ENCODE data around the gene KRT27. TPM values are rescaled to one million over a fixed set of nuclear protein-coding genes. Genes with fewer than 3 reads are reported as not detected.
A peak's percentile ranks its signal among the peaks of the same experiment; 100 is the strongest.

Gene KRT27, protein sequence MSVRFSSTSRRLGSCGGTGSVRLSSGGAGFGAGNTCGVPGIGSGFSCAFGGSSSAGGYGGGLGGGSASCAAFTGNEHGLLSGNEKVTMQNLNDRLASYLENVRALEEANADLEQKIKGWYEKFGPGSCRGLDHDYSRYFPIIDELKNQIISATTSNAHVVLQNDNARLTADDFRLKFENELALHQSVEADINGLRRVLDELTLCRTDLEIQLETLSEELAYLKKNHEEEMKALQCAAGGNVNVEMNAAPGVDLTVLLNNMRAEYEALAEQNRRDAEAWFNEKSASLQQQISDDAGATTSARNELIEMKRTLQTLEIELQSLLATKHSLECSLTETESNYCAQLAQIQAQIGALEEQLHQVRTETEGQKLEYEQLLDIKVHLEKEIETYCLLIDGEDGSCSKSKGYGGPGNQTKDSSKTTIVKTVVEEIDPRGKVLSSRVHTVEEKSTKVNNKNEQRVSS
- not detected in 2 replicates for total RNA-seq

DNA sequence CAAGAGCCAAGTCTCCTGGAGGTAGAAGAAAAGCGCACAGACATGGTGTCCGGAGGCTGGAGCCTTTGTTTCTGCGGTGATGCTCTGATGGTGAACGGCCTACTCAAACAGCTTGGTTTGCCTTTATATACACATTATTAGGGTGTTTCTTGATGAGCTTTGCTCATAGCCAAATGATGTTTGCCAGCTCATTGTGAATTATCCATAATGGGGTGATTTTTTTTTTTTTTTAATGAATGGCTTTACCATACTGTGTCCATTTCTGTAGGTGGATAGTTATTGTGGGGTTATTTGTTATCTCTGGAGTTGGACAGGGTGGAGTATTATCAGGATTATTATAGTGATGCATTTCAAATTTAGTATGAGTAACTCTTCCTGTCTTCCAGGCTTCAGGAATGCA is at the start of gene KRT27:
TSS of gene KRT27 (minus strand) at position 101 of the 400 bp plus-strand sequence. CDS start at position 44, 57 bp downstream.
- Mint-ChIP-seq H3K4me3 (no peak within 1 kb of the TSS), H3K9me3 (no peaks in the 10 kb centered on the region), H3K27ac (peak within 1 kb of the TSS; percentile 7), H3K36me3 (ENCODE audit: low read depth) (no peaks in the 10 kb centered on the region), H3K27me3 (peaks cover 35% of the 10 kb centered on the region), H3K4me1 (no peaks in the 10 kb centered on the region)
- intact Hi-C loops (cut with micrococcal nuclease), result no loop called here
- DNase-seq, result no peak

- Mint-ChIP-seq H3K4me3 (no peak overlapping the region), H3K36me3 (ENCODE audit: low read depth) (no peaks in the 10 kb centered on the region), H3K27ac (no peak overlapping the region), H3K9me3 (peaks cover 8% of the 10 kb centered on the region), H3K4me1 (peaks cover 12% of the 10 kb centered on the region), H3K27me3 (peaks cover 10% of the 10 kb centered on the region)
- no peak for DNase-seq
- intact Hi-C loops (cut with micrococcal nuclease), result no loop called here
Measured at GRCh38 chr17:40830085-40830776, 47.9 kb upstream of the KRT27 start.

- peaks cover 15% of the 10 kb centered on the region for H3K4me1 Mint-ChIP-seq
- no peak overlapping the region for H3K4me3 Mint-ChIP-seq
- H3K36me3 Mint-ChIP-seq (ENCODE audit: low read depth), result no peaks in the 10 kb centered on the region
- peaks cover 11% of the 10 kb centered on the region for H3K27me3 Mint-ChIP-seq
- H3K9me3 Mint-ChIP-seq, result peaks cover 8% of the 10 kb centered on the region
- H3K27ac Mint-ChIP-seq, result no peak overlapping the region
- DNase-seq, result no peak
- intact Hi-C loops (cut with micrococcal nuclease), result no loop called here
Measured at GRCh38 chr17:40828454-40829044, 46.2 kb upstream of the KRT27 start.

GRCh38 chr17:40827746-40828453 is 45.5 kb upstream of the KRT27 start:
- no peak overlapping the region for H3K27ac Mint-ChIP-seq
- H3K4me1 Mint-ChIP-seq, result peaks cover 13% of the 10 kb centered on the region
- H3K4me3 Mint-ChIP-seq, result no peak overlapping the region
- intact Hi-C loops (cut with micrococcal nuclease), result no loop called here
- no peak for DNase-seq
- peaks cover 8% of the 10 kb centered on the region for H3K9me3 Mint-ChIP-seq
- peaks cover 11% of the 10 kb centered on the region for H3K27me3 Mint-ChIP-seq
- H3K36me3 Mint-ChIP-seq (ENCODE audit: low read depth), result no peaks in the 10 kb centered on the region

GRCh38 chr17:40825599-40825998 is 43.2 kb upstream of the KRT27 start:
- Mint-ChIP-seq H3K4me3 (no peak overlapping the region), H3K4me1 (peaks cover 13% of the 10 kb centered on the region), H3K9me3 (peaks cover 8% of the 10 kb centered on the region), H3K36me3 (ENCODE audit: low read depth) (peaks cover 1% of the 10 kb centered on the region), H3K27ac (no peak overlapping the region), H3K27me3 (peaks cover 16% of the 10 kb centered on the region)
- DNase-seq, result no peak
- intact Hi-C loops (cut with micrococcal nuclease), result no loop called here

DNA sequence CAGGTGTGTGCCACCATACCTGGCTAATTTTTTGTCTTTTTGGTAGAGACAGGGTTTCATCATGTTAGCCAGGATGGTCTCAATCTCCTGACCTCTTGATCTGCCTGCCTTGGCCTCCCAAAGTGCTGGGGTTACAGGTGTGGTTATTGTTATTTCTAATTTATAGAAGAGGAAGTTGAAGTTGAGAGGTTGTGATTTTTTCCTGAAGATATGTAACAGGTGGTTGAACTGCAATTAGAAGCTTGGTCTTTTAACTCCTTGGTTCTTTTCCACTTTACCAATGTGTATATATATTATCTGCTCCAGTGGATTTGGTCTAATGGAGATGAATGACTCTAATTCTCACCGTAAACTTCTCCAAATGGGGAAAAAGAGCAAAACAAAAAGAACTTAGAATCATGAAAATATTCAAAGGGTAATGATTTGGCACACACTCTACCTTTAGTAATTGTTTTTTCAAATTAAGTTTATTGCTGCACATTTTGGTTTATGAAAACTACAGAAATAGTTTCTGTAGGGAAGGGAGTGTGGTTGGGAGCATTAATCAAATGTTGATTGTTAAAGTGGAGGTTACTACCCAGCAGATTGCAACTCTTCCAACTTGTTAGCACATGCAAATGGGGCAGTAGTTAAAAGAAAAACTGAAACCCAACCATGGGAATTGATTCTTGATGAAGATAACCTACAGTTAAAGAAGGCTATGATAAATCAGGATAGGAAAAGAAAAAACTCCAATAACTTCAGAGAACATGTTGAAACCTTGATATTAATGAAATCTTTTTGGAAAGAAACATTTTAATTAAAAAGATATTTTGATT is 41.9 kb upstream of the KRT27 start:
- peaks cover 16% of the 10 kb centered on the region for H3K27me3 Mint-ChIP-seq
- intact Hi-C loops (cut with micrococcal nuclease), result no loop called here
- peaks cover 6% of the 10 kb centered on the region for H3K36me3 Mint-ChIP-seq (ENCODE audit: low read depth)
- H3K4me1 Mint-ChIP-seq, result peaks cover 16% of the 10 kb centered on the region
- no peak for DNase-seq
- H3K9me3 Mint-ChIP-seq, result peaks cover 12% of the 10 kb centered on the region
- no peak overlapping the region for H3K4me3 Mint-ChIP-seq
- H3K27ac Mint-ChIP-seq, result no peak overlapping the region

DNA sequence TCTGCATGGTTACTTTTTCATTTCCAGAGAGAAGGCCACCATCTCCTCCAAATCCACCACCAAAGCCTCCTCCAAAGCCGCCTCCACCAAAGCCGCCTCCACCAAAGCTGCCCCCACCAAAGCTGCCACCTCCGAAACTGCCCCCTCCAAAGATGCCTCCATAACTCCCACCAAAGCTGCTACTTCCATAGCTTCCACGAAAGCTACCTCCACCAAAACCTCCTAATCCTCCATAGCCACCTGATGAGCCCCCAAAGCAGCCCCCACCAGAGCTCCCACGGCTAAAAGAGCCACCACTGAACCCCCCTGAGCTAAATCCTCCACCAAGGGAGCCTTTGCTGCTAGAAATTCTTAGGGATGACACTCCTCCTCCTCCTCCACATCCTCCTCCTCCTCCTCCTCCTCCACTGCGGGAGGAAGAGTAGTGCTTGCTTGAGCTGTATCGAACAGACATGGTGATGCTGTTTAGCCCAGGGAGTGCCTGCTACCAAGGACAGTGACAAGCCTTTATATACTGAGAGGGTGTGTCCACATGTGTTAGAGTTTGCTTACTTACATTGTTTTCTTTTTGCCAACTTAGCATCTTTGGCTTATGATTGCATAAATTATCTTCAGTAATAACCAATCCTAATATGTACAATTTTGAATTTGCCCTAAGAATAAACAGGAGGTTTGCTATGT is 39.9 kb upstream of the KRT27 start, which contains the start of gene KRT10:
TSS of gene KRT10 (minus strand) at position 483 of the 681 bp plus-strand sequence. CDS start at position 454, 29 bp downstream.
- Mint-ChIP-seq H3K36me3 (ENCODE audit: low read depth) (peaks cover 18% of the 10 kb centered on the region), H3K9me3 (peaks cover 17% of the 10 kb centered on the region), H3K27ac (no peak within 1 kb of the TSS), H3K4me1 (peaks cover 17% of the 10 kb centered on the region), H3K27me3 (peaks cover 13% of the 10 kb centered on the region), H3K4me3 (no peak within 1 kb of the TSS)
- DNase-seq, result no peak
- intact Hi-C loops (cut with micrococcal nuclease), result no loop called here

DNA sequence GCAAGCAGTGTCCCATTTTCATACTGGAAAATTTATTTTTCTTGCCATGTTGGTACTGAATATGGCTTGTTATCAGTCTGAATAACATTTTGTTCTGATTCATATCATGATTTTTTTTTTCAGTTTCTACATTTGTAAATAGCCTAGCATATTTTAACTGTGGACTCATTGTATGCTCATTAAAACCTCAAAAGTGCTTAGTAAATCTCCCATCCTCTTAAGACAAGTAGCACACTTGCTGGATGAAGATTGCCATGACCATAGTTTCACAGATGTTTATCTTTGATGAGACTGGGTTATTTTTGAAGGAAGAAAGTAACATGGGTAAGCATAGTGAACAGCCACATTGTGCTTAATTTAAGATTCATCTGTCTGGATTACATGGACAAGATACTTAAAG is 39.2 kb upstream of the KRT27 start:
- no peak overlapping the region for H3K27ac Mint-ChIP-seq
- H3K4me3 Mint-ChIP-seq, result no peak overlapping the region
- intact Hi-C loops (cut with micrococcal nuclease), result no loop called here
- H3K4me1 Mint-ChIP-seq, result peaks cover 15% of the 10 kb centered on the region
- peaks cover 25% of the 10 kb centered on the region for H3K36me3 Mint-ChIP-seq (ENCODE audit: low read depth)
- DNase-seq, result no peak
- peaks cover 11% of the 10 kb centered on the region for H3K27me3 Mint-ChIP-seq
- H3K9me3 Mint-ChIP-seq, result peaks cover 20% of the 10 kb centered on the region

DNA sequence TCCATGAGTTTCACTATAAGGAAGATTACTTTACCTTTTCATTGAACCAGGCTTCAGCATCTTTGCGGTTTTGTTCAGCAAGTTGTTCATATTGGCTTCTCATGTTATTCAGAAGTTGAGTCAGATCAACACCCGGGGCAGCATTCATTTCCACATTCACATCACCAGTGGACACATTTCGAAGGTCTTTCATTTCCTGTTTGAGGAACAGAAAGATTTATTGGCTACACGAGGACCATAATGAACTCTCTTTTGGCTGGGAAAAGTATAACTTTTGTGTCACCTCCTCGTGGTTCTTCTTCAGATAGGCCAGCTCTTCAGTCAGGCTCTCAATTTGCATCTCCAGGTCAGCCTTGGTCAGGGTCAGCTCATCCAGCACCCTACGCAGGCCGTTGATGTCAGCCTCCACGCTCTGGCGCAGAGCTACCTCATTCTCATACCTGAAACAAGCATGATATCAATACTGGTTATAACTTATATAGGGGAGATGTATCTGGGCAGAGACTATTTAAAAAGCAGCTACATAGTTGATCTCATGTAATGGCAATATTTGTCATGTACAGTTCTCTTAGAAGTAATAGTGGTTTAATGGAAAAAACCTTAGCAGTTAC is 38.0 kb upstream of the KRT27 start:
- H3K4me3 Mint-ChIP-seq, result peak overlapping the region; percentile 76
- H3K27me3 Mint-ChIP-seq, result peaks cover 9% of the 10 kb centered on the region
- H3K36me3 Mint-ChIP-seq (ENCODE audit: low read depth), result peaks cover 26% of the 10 kb centered on the region
- peaks cover 15% of the 10 kb centered on the region for H3K4me1 Mint-ChIP-seq
- H3K27ac Mint-ChIP-seq, result no peak overlapping the region
- no peak for DNase-seq
- peaks cover 20% of the 10 kb centered on the region for H3K9me3 Mint-ChIP-seq
- intact Hi-C loops (cut with micrococcal nuclease), result no loop called here

GRCh38 chr17:40819528-40820125 is 37.3 kb upstream of the KRT27 start:
- H3K4me3 Mint-ChIP-seq, result peak overlapping the region; percentile 76
- H3K27me3 Mint-ChIP-seq, result peaks cover 9% of the 10 kb centered on the region
- peaks cover 14% of the 10 kb centered on the region for H3K4me1 Mint-ChIP-seq
- DNase-seq, result peak; percentile 62
- H3K27ac Mint-ChIP-seq, result peak overlapping the region; percentile 65
- H3K36me3 Mint-ChIP-seq (ENCODE audit: low read depth), result peaks cover 26% of the 10 kb centered on the region
- intact Hi-C loops (cut with micrococcal nuclease), result loop anchor here (5.0 kb wide), 1 partner anchor 197 kb away; no protein-coding TSS in a partner anchor
- peaks cover 20% of the 10 kb centered on the region for H3K9me3 Mint-ChIP-seq

DNA sequence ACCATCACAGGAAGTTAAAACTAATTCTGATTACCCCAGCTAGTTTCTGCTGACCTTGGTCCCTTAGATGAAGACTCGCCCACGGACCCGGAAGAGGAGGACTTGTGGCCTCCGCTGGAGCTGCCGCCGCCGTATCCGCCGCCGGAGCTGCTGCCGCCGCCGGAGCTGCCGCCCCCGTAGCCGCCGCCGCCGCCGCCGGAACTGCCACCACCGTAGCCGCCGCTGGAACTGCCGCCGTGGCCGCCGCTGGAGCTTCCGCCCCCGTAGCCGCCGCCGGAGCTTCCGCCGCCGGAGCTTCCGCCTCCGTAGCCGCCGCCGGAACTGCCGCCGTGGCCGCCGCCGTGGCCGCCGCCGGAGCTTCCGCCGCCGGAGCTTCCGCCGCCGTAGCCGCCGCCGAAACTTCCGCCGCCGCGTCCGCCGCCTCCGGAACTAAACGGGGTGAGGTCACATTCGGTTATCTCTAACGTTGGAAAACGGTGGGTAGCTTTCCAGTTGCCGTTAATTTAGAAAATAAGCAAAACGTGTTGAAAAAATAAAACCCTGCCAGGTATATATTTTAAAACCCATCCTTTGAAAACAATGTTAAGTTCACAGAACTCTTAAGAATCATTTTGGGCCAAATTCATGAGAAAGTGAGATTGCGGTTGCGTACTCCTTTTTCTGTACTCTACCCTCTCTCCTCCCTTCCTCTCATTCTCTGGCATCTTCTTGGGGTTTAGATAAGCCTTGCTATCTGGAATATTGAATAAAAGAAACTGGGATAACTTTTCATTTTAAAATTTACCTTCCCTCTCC is 36.6 kb upstream of the KRT27 start:
- H3K4me3 Mint-ChIP-seq, result peak overlapping the region; percentile 89
- peak; percentile 96 for DNase-seq
- H3K9me3 Mint-ChIP-seq, result peaks cover 22% of the 10 kb centered on the region
- intact Hi-C loops (cut with micrococcal nuclease), result loop anchor here (5.0 kb wide), 1 partner anchor 197 kb away; no protein-coding TSS in a partner anchor
- peaks cover 15% of the 10 kb centered on the region for H3K27me3 Mint-ChIP-seq
- H3K27ac Mint-ChIP-seq, result peak overlapping the region; percentile 89
- peaks cover 12% of the 10 kb centered on the region for H3K4me1 Mint-ChIP-seq
- peaks cover 26% of the 10 kb centered on the region for H3K36me3 Mint-ChIP-seq (ENCODE audit: low read depth)

Measured in activated CD4-positive, alpha-beta T cell treated with anti-CD3 and anti-CD28 coated beads, Interleukin-2, amount 10 ng/mL, durations not matched to agents 24 days and 14 days (primary cell).